SK-N-SH (cell line): ENCODE data around the gene BRD2. TPM values are rescaled to one million over a fixed set of nuclear protein-coding genes. Genes with fewer than 3 reads are reported as not detected.

Experiments used
- CTCF ChIA-PET: fragments of 300-600, 350-600 bp; formaldehyde crosslinking; extraction: SDS; loops from one replicate; lab custom pipeline; 2021; lab: Yijun Ruan, JAX
- POLR2A ChIA-PET: fragments of 350-600 bp; sonication (Branson Sonifier 250); formaldehyde crosslinking; extraction: SDS; loops from one replicate; lab custom pipeline; 2020; ENCODE audit warnings: antibody characterized with exemption, inconsistent platforms; lab: Yijun Ruan, JAX
- DNase-seq: peaks from one replicate; pipeline ENCODE4 v3.0.0; 2012
- H2AFZ ChIP-seq: fragments of 200-600 bp; sonication (generic); 2 replicates; pipeline ENCODE4 v1.8.1; 2016; ENCODE audit warnings: antibody characterized with exemption, mild to moderate bottlenecking, low read depth
- H3F3A ChIP-seq: fragments of 200-600 bp; sonication (generic); replicated peaks from 2 replicates; pipeline ENCODE3; 2016; ENCODE audit warnings: antibody characterized with exemption, mild to moderate bottlenecking; ENCODE audit not compliant: insufficient read depth
- H3K27ac ChIP-seq, 2 experiments: fragments of 200-500 bp in 1 of 2; fragments of 200-600 bp in 1 of 2; sonication (Bioruptor generic) in 1 of 2; sonication (generic), shearing (Covaris generic) in 1 of 2; 2 replicates each; pipeline versions ENCODE4 v1.5.1 to v1.6.1; 2014 to 2016; ENCODE audit warnings: low read depth in 2 of 2, inconsistent platforms in 1 of 2, low read length in 1 of 2, mild to moderate bottlenecking in 1 of 2, mixed read lengths in 1 of 2
- H3K27me3 ChIP-seq: fragments of 200-600 bp; sonication (generic), shearing (Covaris generic); 2 replicates; pipeline ENCODE4 v1.6.1; 2016; ENCODE audit warnings: mixed run types; ENCODE audit not compliant: insufficient read depth
- H3K36me3 ChIP-seq, 2 experiments: fragments of 200-500 bp in 1 of 2; fragments of 200-600 bp in 1 of 2; sonication (Bioruptor generic) in 1 of 2; sonication (generic) in 1 of 2; replicated peaks in 1 of 2; 2 replicates each; pipeline versions ENCODE3 to v1.5.1; 2014 to 2016; ENCODE audit warnings: low read length in 1 of 2, mild to moderate bottlenecking in 1 of 2; ENCODE audit not compliant: insufficient read depth in 2 of 2, control insufficient read depth in 1 of 2
- H3K4me1 ChIP-seq, 2 experiments: fragments of 200-500 bp in 1 of 2; fragments of 200-600 bp in 1 of 2; sonication (Bioruptor generic) in 1 of 2; sonication (generic), shearing (Covaris generic) in 1 of 2; 2 replicates each; pipeline versions ENCODE4 v1.5.1 to v1.6.1; 2014 to 2016; ENCODE audit warnings: low read depth in 1 of 2, low read length in 1 of 2, mixed run types in 1 of 2; ENCODE audit not compliant: insufficient read depth in 2 of 2, control insufficient read depth in 1 of 2
- H3K4me2 ChIP-seq: fragments of 200-600 bp; sonication (generic), shearing (Covaris generic); 2 replicates; pipeline ENCODE4 v1.6.1; 2017; ENCODE audit warnings: mixed run types
- H3K4me3 ChIP-seq, 2 experiments: fragments of 200-500 bp in 1 of 2; fragments of 200-600 bp in 1 of 2; sonication (Bioruptor generic) in 1 of 2; sonication (generic), shearing (Covaris generic) in 1 of 2; 2 replicates each; pipeline versions ENCODE4 v1.5.1 to v1.8.1; 2014 to 2016; ENCODE audit warnings: low read depth in 2 of 2, inconsistent platforms in 1 of 2, low read length in 1 of 2, mild to moderate bottlenecking in 1 of 2, mixed read lengths in 1 of 2, moderate library complexity in 1 of 2
- H3K79me2 ChIP-seq: fragments of 200-600 bp; sonication (generic); 2 replicates; pipeline ENCODE4 v1.8.1; 2017; ENCODE audit warnings: mild to moderate bottlenecking; ENCODE audit not compliant: insufficient read depth
- H3K9ac ChIP-seq: fragments of 200-600 bp; sonication (generic); 2 replicates; pipeline ENCODE4 v1.6.1; 2017; ENCODE audit warnings: mixed run types
- H3K9me2 ChIP-seq: fragments of 200-600 bp; sonication (generic); 2 replicates; pipeline ENCODE4 v1.6.1; 2017; ENCODE audit warnings: mixed run types
- H3K9me3 ChIP-seq: fragments of 200-600 bp; sonication (generic); 2 replicates; pipeline ENCODE4 v1.6.1; 2017; ENCODE audit warnings: mixed run types, mild to moderate bottlenecking, moderate library complexity
- H4K20me1 ChIP-seq: fragments of 200-600 bp; sonication (generic); 2 replicates; pipeline ENCODE4 v1.6.1; 2017; ENCODE audit warnings: mild to moderate bottlenecking, mixed run types; ENCODE audit not compliant: insufficient read depth
- ELF1 ChIP-seq: IDR thresholded peaks from 2 replicates; pipeline ENCODE4 v1.4.0; 2012
- GABPA ChIP-seq: IDR thresholded peaks from 2 replicates; pipeline ENCODE4 v1.4.0; 2012; ENCODE audit warnings: low read depth, mild to moderate bottlenecking
- GATA2 ChIP-seq: sonication (generic); formaldehyde crosslinking; IDR thresholded peaks from 2 replicates; pipeline ENCODE4 v1.5.0; 2020; ENCODE audit warnings: mild to moderate bottlenecking, missing genetic modification reagents
- MXI1 ChIP-seq: IDR thresholded peaks from 2 replicates; pipeline ENCODE4 v1.6.1; 2012; ENCODE audit warnings: mild to moderate bottlenecking, low read depth, low read length, improper control_type of control experiment
- NFIC ChIP-seq: IDR thresholded peaks from 2 replicates; pipeline ENCODE4 v1.4.0; 2012; ENCODE audit warnings: borderline replicate concordance
- POLR2AphosphoS5 ChIP-seq: IDR thresholded peaks from 2 replicates; pipeline ENCODE4 v1.6.1; 2012; ENCODE audit warnings: low read depth, low read length
- RAD21 ChIP-seq: IDR thresholded peaks from 2 replicates; pipeline ENCODE4 v1.6.1; 2012; ENCODE audit warnings: mild to moderate bottlenecking, low read length
- RCOR1 ChIP-seq: fragments of 150-350 bp; IDR thresholded peaks from 2 replicates; pipeline ENCODE4 v1.6.1; 2017; ENCODE audit warnings: antibody characterized with exemption, low read length
- SIN3A ChIP-seq: IDR thresholded peaks from 2 replicates; pipeline ENCODE4 v1.6.1; 2012; ENCODE audit warnings: low read depth, mild to moderate bottlenecking, low read length, moderate library complexity, borderline replicate concordance
- SMC3 ChIP-seq: IDR thresholded peaks from 2 replicates; pipeline ENCODE4 v1.6.1; 2012; ENCODE audit warnings: low read depth, low read length, improper control_type of control experiment
- TCF12 ChIP-seq: IDR thresholded peaks from 2 replicates; pipeline ENCODE4 v1.4.0; 2012
- polyA plus RNA-seq, 3 experiments: library from polyadenylated mRNA; depleted of rRNA; stranded (reverse); fragments of >200 nt; gene quantifications; 2 replicates each; pipeline ENCODE4 v1.2.3, GENCODE V29; 2012
- TF ChIP-seq, protein P1 (sequence below): IDR thresholded peaks from 2 replicates; pipeline ENCODE4 v1.6.1; 2012; ENCODE audit warnings: mild to moderate bottlenecking, low read depth, low read length, moderate library complexity
- TF ChIP-seq, protein P2 (sequence below): IDR thresholded peaks from 2 replicates; pipeline ENCODE4; 2012
- TF ChIP-seq, protein P3 (sequence below): IDR thresholded peaks from 2 replicates; pipeline ENCODE4 v1.4.0; 2012; ENCODE audit warnings: low read depth
- TF ChIP-seq, protein P4 (sequence below): fragments of 200-600 bp; sonication (generic); IDR thresholded peaks from 2 replicates; pipeline ENCODE4 v1.6.1; 2017; ENCODE audit warnings: antibody characterized with exemption, mild to moderate bottlenecking, moderate library complexity
- TF ChIP-seq, protein P5 (sequence below): IDR thresholded peaks from 2 replicates; pipeline ENCODE4 v1.4.0; 2012; ENCODE audit warnings: low read depth, borderline replicate concordance

The BRD2 gene
- polyA plus RNA-seq, 1 of the 3 experiments (the other 2 are of a cell fraction), result 104 TPM

DNA sequence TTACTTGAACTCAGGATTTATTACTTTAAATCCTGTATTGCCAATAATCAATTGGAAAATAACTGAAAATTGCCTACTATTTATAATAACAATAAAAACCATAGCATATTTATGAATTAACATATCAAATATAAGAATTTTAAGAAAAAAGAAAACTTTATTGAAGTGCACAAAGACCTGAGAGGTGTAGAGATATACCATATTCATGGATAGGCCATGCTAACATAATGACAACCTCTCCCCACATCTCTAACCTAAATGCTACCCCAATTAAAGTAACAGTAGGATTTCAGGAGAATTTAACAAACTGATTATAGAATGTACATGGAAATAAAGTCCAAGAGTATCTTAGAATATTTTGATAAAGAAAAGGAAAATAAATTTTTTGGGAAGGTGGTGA, 22.4 kb upstream of the BRD2 start:
- no peaks in the 10 kb centered on the region for H3K36me3 ChIP-seq
- H3K4me3 ChIP-seq, result no peak overlapping the region
- H3K27me3 ChIP-seq, result peaks cover 18% of the 10 kb centered on the region; the same call in 1 of the 2 replicates
- H3K9ac ChIP-seq, result no peak overlapping the region
- CTCF ChIA-PET, result no interaction called here
- H3K9me2 ChIP-seq, result no peaks in the 10 kb centered on the region
- no peak overlapping the region for H2AFZ ChIP-seq
- peaks cover 6% of the 10 kb centered on the region for H3K9me3 ChIP-seq
- no peak overlapping the region for H3K4me2 ChIP-seq
- H4K20me1 ChIP-seq, result no peaks in the 10 kb centered on the region
- H3K79me2 ChIP-seq, result no peaks in the 10 kb centered on the region
- no peaks in the 10 kb centered on the region for H3K4me1 ChIP-seq
- H3F3A ChIP-seq, result no peaks in the 10 kb centered on the region
- POLR2A ChIA-PET, result no interaction called here
- no peak overlapping the region for H3K27ac ChIP-seq
- no peak for DNase-seq
- no peak for TF ChIP-seq NFIC
- no peak for TF ChIP-seq GABPA
- TF ChIP-seq, protein P1, sequence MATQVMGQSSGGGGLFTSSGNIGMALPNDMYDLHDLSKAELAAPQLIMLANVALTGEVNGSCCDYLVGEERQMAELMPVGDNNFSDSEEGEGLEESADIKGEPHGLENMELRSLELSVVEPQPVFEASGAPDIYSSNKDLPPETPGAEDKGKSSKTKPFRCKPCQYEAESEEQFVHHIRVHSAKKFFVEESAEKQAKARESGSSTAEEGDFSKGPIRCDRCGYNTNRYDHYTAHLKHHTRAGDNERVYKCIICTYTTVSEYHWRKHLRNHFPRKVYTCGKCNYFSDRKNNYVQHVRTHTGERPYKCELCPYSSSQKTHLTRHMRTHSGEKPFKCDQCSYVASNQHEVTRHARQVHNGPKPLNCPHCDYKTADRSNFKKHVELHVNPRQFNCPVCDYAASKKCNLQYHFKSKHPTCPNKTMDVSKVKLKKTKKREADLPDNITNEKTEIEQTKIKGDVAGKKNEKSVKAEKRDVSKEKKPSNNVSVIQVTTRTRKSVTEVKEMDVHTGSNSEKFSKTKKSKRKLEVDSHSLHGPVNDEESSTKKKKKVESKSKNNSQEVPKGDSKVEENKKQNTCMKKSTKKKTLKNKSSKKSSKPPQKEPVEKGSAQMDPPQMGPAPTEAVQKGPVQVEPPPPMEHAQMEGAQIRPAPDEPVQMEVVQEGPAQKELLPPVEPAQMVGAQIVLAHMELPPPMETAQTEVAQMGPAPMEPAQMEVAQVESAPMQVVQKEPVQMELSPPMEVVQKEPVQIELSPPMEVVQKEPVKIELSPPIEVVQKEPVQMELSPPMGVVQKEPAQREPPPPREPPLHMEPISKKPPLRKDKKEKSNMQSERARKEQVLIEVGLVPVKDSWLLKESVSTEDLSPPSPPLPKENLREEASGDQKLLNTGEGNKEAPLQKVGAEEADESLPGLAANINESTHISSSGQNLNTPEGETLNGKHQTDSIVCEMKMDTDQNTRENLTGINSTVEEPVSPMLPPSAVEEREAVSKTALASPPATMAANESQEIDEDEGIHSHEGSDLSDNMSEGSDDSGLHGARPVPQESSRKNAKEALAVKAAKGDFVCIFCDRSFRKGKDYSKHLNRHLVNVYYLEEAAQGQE, result no peak
- TF ChIP-seq GATA2 (CRISPR knock-in tag), result no peak
- TF ChIP-seq RAD21, result no peak
- TF ChIP-seq SMC3, result no peak
- TF ChIP-seq, protein P2, sequence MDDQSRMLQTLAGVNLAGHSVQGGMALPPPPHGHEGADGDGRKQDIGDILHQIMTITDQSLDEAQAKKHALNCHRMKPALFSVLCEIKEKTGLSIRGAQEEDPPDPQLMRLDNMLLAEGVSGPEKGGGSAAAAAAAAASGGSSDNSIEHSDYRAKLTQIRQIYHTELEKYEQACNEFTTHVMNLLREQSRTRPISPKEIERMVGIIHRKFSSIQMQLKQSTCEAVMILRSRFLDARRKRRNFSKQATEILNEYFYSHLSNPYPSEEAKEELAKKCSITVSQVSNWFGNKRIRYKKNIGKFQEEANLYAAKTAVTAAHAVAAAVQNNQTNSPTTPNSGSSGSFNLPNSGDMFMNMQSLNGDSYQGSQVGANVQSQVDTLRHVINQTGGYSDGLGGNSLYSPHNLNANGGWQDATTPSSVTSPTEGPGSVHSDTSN, result no peak
- no peak for TF ChIP-seq MXI1
- no peak for TF ChIP-seq ELF1
- no peak for TF ChIP-seq POLR2AphosphoS5
- TF ChIP-seq SIN3A, result no peak
- no peak for TF ChIP-seq TCF12

DNA sequence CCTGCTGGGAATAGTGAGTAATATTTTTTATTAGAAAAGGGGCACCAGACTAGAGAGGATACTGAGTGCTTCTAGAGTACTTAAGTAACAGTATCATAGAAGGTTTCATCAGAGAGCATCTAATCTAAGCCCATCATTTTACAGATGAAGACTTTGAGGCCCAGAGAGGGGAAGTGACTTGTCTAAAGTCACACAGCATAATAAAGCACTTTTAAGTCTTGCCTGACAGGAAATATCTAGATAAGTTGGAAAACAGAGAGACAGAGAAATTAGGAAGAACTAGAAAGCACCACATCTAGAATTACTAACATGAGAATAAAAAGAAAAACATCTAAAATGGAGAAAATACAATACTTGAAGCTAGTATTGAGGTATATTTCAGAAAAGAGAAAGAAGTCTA, 21.5 kb upstream of the BRD2 start:
- no peak overlapping the region for H3K4me3 ChIP-seq
- CTCF ChIA-PET, result interaction anchor here (0.7 to 2.6 kb wide), 7 partner anchors 9 to 63 kb away, joined by 3 to 15 read pairs (median 3); no protein-coding TSS in a partner anchor
- POLR2A ChIA-PET, result interaction anchor here (1.0 kb wide), 1 partner anchor 25 kb away, joined by 3 read pairs; no protein-coding TSS in a partner anchor
- no peaks in the 10 kb centered on the region for H3F3A ChIP-seq
- H3K9me3 ChIP-seq, result peaks cover 6% of the 10 kb centered on the region
- DNase-seq, result no peak
- no peak overlapping the region for H2AFZ ChIP-seq
- H4K20me1 ChIP-seq, result no peaks in the 10 kb centered on the region
- no peaks in the 10 kb centered on the region for H3K36me3 ChIP-seq
- H3K4me1 ChIP-seq, result no peaks in the 10 kb centered on the region
- H3K27ac ChIP-seq, result no peak overlapping the region
- no peak overlapping the region for H3K9ac ChIP-seq
- no peaks in the 10 kb centered on the region for H3K79me2 ChIP-seq
- no peaks in the 10 kb centered on the region for H3K9me2 ChIP-seq
- peaks cover 18% of the 10 kb centered on the region; the same call in 1 of the 2 replicates for H3K27me3 ChIP-seq
- H3K4me2 ChIP-seq, result no peak overlapping the region
- TF ChIP-seq GATA2 (CRISPR knock-in tag) (no peak), SMC3 (no peak), TCF12 (no peak), SIN3A (no peak), POLR2AphosphoS5 (no peak), RCOR1 (no peak), ELF1 (no peak)
- TF ChIP-seq, protein P3, sequence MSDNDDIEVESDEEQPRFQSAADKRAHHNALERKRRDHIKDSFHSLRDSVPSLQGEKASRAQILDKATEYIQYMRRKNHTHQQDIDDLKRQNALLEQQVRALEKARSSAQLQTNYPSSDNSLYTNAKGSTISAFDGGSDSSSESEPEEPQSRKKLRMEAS, result no peak
- TF ChIP-seq, protein P4, sequence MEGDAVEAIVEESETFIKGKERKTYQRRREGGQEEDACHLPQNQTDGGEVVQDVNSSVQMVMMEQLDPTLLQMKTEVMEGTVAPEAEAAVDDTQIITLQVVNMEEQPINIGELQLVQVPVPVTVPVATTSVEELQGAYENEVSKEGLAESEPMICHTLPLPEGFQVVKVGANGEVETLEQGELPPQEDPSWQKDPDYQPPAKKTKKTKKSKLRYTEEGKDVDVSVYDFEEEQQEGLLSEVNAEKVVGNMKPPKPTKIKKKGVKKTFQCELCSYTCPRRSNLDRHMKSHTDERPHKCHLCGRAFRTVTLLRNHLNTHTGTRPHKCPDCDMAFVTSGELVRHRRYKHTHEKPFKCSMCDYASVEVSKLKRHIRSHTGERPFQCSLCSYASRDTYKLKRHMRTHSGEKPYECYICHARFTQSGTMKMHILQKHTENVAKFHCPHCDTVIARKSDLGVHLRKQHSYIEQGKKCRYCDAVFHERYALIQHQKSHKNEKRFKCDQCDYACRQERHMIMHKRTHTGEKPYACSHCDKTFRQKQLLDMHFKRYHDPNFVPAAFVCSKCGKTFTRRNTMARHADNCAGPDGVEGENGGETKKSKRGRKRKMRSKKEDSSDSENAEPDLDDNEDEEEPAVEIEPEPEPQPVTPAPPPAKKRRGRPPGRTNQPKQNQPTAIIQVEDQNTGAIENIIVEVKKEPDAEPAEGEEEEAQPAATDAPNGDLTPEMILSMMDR, result no peak
- TF ChIP-seq, protein P1, result no peak
- TF ChIP-seq, protein P5, sequence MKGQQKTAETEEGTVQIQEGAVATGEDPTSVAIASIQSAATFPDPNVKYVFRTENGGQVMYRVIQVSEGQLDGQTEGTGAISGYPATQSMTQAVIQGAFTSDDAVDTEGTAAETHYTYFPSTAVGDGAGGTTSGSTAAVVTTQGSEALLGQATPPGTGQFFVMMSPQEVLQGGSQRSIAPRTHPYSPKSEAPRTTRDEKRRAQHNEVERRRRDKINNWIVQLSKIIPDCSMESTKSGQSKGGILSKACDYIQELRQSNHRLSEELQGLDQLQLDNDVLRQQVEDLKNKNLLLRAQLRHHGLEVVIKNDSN, result no peak
